ENCODE data around the gene FBRSL1.

DNA sequence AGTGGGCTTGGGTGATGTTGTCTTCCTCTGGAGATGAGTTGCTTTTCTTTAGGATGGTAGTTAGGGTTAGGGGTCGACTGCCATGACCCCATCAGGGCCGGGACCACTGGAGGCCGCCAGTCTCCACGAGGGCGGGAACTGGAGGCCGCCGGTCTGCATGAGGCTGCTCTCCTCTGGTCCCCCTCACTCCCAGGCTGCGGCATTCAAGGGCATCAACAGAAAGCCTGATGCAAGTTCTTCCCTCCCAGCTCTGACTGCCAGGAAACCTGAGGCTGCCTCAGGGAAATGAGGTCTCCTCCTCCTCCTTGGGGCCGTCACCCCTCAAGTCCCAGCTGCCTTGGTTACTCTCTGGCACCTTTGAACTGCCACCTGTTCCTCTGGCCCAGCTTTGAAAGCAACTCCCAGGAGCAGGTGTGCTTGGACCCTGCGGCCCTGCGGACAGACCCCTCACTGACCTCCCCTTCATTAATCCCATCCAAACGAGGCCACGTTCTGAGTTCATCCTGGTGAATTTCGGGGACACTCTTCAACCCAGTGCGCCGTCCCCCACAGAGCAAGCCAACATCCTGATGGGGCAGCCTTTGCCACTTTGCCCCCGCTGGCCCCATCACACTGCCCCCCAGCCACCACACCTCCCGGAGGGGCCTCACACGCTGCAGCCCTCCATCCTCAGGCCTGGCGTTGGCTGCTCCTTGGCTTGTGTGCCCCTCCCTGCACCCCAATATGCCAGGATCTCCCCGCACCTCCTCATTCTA is 37.2 kb upstream of the FBRSL1 start:
- TF ChIP-seq TAF1 (IDR thresholded peaks at IDR 0.05; ENCODE audit: borderline replicate concordance, insufficient read depth, low read length), result no peak
- no peak for TF ChIP-seq POLR2AphosphoS5 (IDR thresholded peaks at IDR 0.05; ENCODE audit: low read depth, low read length)
- TF ChIP-seq, protein P1, sequence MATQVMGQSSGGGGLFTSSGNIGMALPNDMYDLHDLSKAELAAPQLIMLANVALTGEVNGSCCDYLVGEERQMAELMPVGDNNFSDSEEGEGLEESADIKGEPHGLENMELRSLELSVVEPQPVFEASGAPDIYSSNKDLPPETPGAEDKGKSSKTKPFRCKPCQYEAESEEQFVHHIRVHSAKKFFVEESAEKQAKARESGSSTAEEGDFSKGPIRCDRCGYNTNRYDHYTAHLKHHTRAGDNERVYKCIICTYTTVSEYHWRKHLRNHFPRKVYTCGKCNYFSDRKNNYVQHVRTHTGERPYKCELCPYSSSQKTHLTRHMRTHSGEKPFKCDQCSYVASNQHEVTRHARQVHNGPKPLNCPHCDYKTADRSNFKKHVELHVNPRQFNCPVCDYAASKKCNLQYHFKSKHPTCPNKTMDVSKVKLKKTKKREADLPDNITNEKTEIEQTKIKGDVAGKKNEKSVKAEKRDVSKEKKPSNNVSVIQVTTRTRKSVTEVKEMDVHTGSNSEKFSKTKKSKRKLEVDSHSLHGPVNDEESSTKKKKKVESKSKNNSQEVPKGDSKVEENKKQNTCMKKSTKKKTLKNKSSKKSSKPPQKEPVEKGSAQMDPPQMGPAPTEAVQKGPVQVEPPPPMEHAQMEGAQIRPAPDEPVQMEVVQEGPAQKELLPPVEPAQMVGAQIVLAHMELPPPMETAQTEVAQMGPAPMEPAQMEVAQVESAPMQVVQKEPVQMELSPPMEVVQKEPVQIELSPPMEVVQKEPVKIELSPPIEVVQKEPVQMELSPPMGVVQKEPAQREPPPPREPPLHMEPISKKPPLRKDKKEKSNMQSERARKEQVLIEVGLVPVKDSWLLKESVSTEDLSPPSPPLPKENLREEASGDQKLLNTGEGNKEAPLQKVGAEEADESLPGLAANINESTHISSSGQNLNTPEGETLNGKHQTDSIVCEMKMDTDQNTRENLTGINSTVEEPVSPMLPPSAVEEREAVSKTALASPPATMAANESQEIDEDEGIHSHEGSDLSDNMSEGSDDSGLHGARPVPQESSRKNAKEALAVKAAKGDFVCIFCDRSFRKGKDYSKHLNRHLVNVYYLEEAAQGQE (IDR thresholded peaks at IDR 0.05; ENCODE audit: insufficient read depth in 1 of 2, low read depth in 2 of 2, low read length in 2 of 2), result no peak
- TF ChIP-seq SIN3A (IDR thresholded peaks at IDR 0.05; ENCODE audit: borderline replicate concordance, insufficient read depth, low read length), result no peak
- no peak for TF ChIP-seq FOXP2 (optimal IDR thresholded peaks at IDR 0.05; ENCODE audit: borderline replicate concordance, extremely low read depth, extremely low read length, insufficient read depth)

All from PFSK-1 (cell line).